Germinal center (tissue), 1 donor: ENCODE results near the gene SUGCT.
"Not testable (repeated sequence)": the region's sequence is repeated elsewhere in the genome, so short reads cannot be mapped to it uniquely, and the experiment has no call there.

Experiments used
- DNase-seq: peaks from one replicate; pipeline ENCODE4 v3.0.0; 2012; ENCODE audit warnings: mixed read lengths, low spot score

Gene SUGCT

GRCh38 chr7:40202851-40203250 is 68.0 kb downstream of the SUGCT start:
- no peak for DNase-seq

- no peak for DNase-seq
Measured at GRCh38 chr7:40204581-40204980, 69.8 kb downstream of the SUGCT start.

GRCh38 chr7:40205992-40206391 is 71.2 kb downstream of the SUGCT start:
- DNase-seq = no peak

GRCh38 chr7:40211276-40212003 is 76.6 kb downstream of the SUGCT start:
- no peak for DNase-seq

- no peak for DNase-seq
Measured at GRCh38 chr7:40213291-40213690, 78.5 kb downstream of the SUGCT start.

- no peak for DNase-seq
Measured at GRCh38 chr7:40213856-40214255, 79.1 kb downstream of the SUGCT start.

GRCh38 chr7:40218612-40219011 is 83.8 kb downstream of the SUGCT start:
- not testable (repeated sequence) for DNase-seq

GRCh38 chr7:40219917-40220316 is 85.1 kb downstream of the SUGCT start:
- no peak for DNase-seq

GRCh38 chr7:40220421-40220911 is 85.7 kb downstream of the SUGCT start:
- DNase-seq = no peak

- DNase-seq = no peak
Measured at GRCh38 chr7:40221836-40222235, 87.0 kb downstream of the SUGCT start.

- DNase-seq = no peak
Measured at GRCh38 chr7:40223451-40224127, 88.8 kb downstream of the SUGCT start.

GRCh38 chr7:40230101-40230500 is 95.3 kb downstream of the SUGCT start:
- DNase-seq = no peak

- no peak for DNase-seq
Measured at GRCh38 chr7:40231796-40232195, 97.0 kb downstream of the SUGCT start.

GRCh38 chr7:40232242-40232893 is 97.6 kb downstream of the SUGCT start:
- no peak for DNase-seq

- DNase-seq = no peak
Measured at GRCh38 chr7:40234046-40234445, 99.2 kb downstream of the SUGCT start.

- no peak for DNase-seq
Measured at GRCh38 chr7:40234666-40235065, 99.9 kb downstream of the SUGCT start.

GRCh38 chr7:40237731-40238130 is 102.9 kb downstream of the SUGCT start:
- DNase-seq = no peak

GRCh38 chr7:40239755-40240303 is 105.0 kb downstream of the SUGCT start:
- no peak for DNase-seq

- no peak for DNase-seq
Measured at GRCh38 chr7:40243076-40243475, 108.3 kb downstream of the SUGCT start.

GRCh38 chr7:40244226-40244625 is 109.4 kb downstream of the SUGCT start:
- DNase-seq = no peak

- no peak for DNase-seq
Measured at GRCh38 chr7:40248681-40249080, 113.9 kb downstream of the SUGCT start.

GRCh38 chr7:40253444-40253843 is 118.6 kb downstream of the SUGCT start:
- not testable (repeated sequence) for DNase-seq
